SU-DHL-6 (cell line): Measurements from ENCODE around the gene RAVER1.

Source experiments
- EZH2phosphoT487 ChIP-seq: fragments of 200-600 bp; sonication (generic), shearing (Covaris generic); conservative IDR thresholded peaks from 2 replicates; pipeline ENCODE4 v1.6.1; 2018; ENCODE audit warnings: mild to moderate bottlenecking, antibody characterized with exemption, low read length, moderate library complexity, mixed read lengths
- TF ChIP-seq, protein P1 (sequence below): fragments of 200-600 bp; sonication (generic); IDR thresholded peaks from one replicate; pipeline ENCODE4 v1.5.1; 2017; ENCODE audit warnings: antibody characterized with exemption, mild to moderate bottlenecking, low read length, moderate library complexity; ENCODE audit not compliant: insufficient read depth, poor library complexity, severe bottlenecking

DNA sequence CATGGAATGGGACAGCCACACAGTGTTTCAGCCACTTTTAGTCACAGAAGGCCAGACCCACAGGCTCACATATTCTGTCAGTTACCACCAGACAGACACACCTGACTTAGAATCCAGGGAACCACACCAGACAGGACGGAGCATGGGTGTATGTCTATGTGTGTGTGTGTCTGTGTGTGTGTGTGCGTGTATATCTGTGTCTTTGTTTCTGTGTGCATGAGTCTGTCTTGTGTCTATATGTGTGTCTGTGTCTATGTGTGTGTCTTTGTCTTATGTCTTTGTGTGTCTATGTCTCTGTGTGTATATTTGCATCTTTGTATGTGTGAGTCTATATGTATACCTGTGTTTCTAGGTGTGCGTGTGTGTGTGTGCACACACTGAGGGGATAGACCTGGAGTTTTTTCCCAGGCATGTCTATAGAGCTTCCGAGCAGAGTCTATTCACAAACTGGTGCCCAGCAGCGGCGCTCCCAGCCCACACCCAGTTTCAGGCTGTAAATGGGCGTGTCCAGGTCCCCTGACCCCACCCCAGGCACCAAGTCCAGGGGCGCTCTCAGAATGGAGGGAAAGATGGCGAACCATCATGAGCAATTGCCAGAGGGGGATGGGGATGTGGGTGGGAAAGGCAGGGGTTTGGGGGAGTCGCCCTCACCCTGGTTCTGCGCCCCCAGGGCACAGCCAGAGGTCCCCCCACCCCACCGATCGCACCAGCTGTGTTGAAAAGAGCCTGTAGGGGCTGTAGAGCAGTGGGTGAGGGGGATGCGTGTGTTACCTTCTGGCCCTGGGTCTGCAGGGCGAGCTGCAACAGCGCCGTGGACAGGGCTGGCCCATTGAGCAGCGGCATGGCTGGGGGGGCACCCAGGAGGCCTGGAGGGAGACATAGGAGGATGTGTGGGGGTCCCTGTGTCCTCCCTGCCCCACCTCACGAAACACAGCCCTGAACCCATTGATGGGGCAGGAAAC is 11.2 kb downstream of the RAVER1 start:
- TF ChIP-seq, protein P1, sequence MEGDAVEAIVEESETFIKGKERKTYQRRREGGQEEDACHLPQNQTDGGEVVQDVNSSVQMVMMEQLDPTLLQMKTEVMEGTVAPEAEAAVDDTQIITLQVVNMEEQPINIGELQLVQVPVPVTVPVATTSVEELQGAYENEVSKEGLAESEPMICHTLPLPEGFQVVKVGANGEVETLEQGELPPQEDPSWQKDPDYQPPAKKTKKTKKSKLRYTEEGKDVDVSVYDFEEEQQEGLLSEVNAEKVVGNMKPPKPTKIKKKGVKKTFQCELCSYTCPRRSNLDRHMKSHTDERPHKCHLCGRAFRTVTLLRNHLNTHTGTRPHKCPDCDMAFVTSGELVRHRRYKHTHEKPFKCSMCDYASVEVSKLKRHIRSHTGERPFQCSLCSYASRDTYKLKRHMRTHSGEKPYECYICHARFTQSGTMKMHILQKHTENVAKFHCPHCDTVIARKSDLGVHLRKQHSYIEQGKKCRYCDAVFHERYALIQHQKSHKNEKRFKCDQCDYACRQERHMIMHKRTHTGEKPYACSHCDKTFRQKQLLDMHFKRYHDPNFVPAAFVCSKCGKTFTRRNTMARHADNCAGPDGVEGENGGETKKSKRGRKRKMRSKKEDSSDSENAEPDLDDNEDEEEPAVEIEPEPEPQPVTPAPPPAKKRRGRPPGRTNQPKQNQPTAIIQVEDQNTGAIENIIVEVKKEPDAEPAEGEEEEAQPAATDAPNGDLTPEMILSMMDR = no peak
- no peak for TF ChIP-seq EZH2phosphoT487
